ENCODE data around the gene RNASE7. TPM values are rescaled to one million over a fixed set of nuclear protein-coding genes. Genes with fewer than 3 reads are reported as not detected.
A peak's percentile ranks its signal among the peaks of the same experiment; 100 is the strongest.

The RNASE7 gene
- total RNA-seq, 4 donors from 2014 or later: not detected

- DNase-seq: peak in 1 of 2 donors; percentile 30
- no peaks in the 10 kb centered on the region for H3K9me3 ChIP-seq
- TF ChIP-seq, protein P1, sequence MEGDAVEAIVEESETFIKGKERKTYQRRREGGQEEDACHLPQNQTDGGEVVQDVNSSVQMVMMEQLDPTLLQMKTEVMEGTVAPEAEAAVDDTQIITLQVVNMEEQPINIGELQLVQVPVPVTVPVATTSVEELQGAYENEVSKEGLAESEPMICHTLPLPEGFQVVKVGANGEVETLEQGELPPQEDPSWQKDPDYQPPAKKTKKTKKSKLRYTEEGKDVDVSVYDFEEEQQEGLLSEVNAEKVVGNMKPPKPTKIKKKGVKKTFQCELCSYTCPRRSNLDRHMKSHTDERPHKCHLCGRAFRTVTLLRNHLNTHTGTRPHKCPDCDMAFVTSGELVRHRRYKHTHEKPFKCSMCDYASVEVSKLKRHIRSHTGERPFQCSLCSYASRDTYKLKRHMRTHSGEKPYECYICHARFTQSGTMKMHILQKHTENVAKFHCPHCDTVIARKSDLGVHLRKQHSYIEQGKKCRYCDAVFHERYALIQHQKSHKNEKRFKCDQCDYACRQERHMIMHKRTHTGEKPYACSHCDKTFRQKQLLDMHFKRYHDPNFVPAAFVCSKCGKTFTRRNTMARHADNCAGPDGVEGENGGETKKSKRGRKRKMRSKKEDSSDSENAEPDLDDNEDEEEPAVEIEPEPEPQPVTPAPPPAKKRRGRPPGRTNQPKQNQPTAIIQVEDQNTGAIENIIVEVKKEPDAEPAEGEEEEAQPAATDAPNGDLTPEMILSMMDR (IDR thresholded peaks at IDR 0.05): no peak
- no peak for TF ChIP-seq POLR2A (IDR thresholded peaks at IDR 0.05)
- no peaks in the 10 kb centered on the region for H3K27me3 ChIP-seq
- H3K4me3 ChIP-seq (replicated peaks in 1 of 3): no peak overlapping the region
- WGBS, 2 donors: 81 to 85% methylated on average over 17 of the region's 17 CpGs
- intact Hi-C loops (cut with DNase I): no loop called here
- peak overlapping the region; percentile 18 to 51 (median 40) for H3K27ac ChIP-seq
- H3K4me1 ChIP-seq: peaks cover 0 to 16% of the 10 kb centered on the region in 2 donors
- H3K36me3 ChIP-seq: peaks cover 41 to 45% of the 10 kb centered on the region in 2 donors
These were observed 43.1 kb downstream of the RNASE7 start for GRCh38 chr14:21084998-21085853.

DNA sequence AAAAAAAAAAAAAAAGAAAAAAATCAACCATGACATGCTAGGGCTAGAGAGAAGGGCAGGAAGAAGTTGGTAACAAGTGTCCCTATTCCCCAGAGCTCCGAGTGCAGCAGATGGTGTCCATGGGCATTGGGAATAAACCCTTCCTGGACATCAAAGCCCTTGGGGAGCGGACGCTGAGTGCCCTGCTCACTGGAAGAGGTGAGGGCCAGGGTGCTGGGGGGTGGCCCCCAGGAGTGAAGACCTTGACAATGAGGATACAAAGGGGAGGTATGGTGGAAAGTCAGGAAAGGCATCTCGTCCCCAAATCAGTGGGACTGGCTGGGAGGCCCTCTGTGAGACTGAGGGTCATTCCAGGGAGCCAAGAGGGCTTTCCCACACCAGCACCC lies 44.7 kb downstream of the RNASE7 start:
- TF ChIP-seq POLR2A (IDR thresholded peaks at IDR 0.05): no peak
- no peak for DNase-seq
- Histone ChIP-seq H3K9me3 (no peaks in the 10 kb centered on the region), H3K4me3 (replicated peaks in 1 of 3) (no peak overlapping the region), H3K36me3 (peaks cover 30 to 32% of the 10 kb centered on the region in 2 donors), H3K27ac (no peak overlapping the region), H3K27me3 (no peaks in the 10 kb centered on the region), H3K4me1 (peaks cover 11 to 30% of the 10 kb centered on the region in 2 donors)
- WGBS, 2 donors: 88 to 93% methylated on average over 4 of the region's 4 CpGs
- intact Hi-C loops (cut with DNase I): no loop called here

DNA sequence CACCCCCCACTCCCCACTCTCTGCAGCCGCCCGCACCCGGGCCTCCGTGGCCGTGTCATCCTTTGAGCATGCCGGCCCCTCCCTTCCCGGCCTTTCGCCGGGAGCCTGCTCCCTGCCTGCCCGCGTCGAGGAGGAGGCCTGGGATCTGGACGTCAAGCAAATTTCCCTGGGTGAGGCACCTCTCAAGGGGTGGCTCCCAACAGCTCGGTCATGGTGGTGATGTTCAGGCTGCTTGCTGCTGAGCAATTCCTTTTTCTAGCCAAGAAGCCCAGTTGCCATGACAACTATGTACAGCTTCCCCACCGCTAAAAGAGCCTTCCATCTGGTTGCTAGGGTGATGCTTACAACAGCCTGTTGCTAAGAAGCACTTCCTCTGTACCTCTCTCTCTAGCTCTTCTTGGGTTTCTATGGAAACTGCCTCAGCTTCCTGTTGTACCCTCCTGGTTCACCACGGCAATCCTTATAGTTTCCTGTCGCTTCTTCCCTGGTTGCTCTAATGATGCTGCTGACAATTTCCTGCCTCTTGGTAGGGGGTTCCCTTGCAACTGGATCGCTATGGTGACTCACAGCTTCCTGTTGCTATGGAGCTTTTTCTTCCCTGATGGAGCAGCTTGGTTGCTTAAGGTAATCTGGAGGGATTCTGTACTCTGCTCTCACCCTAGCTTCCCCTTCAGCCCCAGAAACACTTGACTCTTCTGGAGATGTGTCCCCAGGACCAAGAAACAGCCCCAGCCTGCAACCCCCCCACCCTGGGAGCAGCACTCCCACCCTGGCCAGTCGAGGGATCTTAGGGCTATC lies 45.3 kb downstream of the RNASE7 start:
- no peak overlapping the region for H3K27ac ChIP-seq

GRCh38 chr14:21088687-21089086 lies 46.5 kb downstream of the RNASE7 start:
- Histone ChIP-seq H3K27ac (no peak overlapping the region), H3K36me3 (peaks cover 19% of the 10 kb centered on the region in 2 donors), H3K9me3 (no peaks in the 10 kb centered on the region), H3K4me3 (replicated peaks in 1 of 3) (no peak overlapping the region), H3K27me3 (no peaks in the 10 kb centered on the region), H3K4me1 (peaks cover 23 to 48% of the 10 kb centered on the region in 2 donors)
- intact Hi-C loops (cut with DNase I): no loop called here
- no peak for DNase-seq
- 71 to 90% methylated on average over 4 of the region's 4 CpGs for WGBS, 2 donors
- TF ChIP-seq, protein P1 (IDR thresholded peaks at IDR 0.05): no peak
- no peak for TF ChIP-seq POLR2A (IDR thresholded peaks at IDR 0.05)

More for the DNA sequence above, 45.3 kb downstream of the RNASE7 start:
- no peak for TF ChIP-seq POLR2A (IDR thresholded peaks at IDR 0.05)
- TF ChIP-seq, protein P1 (IDR thresholded peaks at IDR 0.05): no peak
- 59 to 65% methylated on average over 14 to 19 of the region's 19 CpGs for WGBS, 2 donors
- Histone ChIP-seq H3K27me3 (no peaks in the 10 kb centered on the region), H3K36me3 (peaks cover 24 to 26% of the 10 kb centered on the region in 2 donors), H3K4me3 (replicated peaks in 1 of 3) (no peak overlapping the region), H3K9me3 (no peaks in the 10 kb centered on the region), H3K4me1 (peaks cover 11 to 36% of the 10 kb centered on the region in 2 donors)
- intact Hi-C loops (cut with DNase I): no loop called here
- DNase-seq: no peak

DNA sequence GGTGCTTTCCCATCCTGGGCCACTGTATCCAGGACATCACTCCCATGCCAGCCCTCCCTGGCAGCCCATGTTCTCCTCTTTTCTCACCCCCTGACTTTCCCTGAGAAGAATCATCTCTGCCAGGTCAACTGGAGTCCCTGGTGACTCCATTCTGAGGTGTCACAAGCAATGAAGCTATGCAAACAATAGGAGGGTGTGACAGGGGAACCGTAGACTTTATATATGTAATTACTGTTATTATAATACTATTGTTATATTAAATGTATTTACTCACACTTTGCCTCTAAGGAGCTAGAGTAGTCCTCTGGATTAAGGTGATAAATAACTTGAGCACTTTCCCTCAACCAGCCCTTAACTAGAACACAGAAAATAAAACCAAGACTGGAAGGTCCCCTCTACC lies 47.1 kb downstream of the RNASE7 start:
- Histone ChIP-seq H3K27me3 (no peaks in the 10 kb centered on the region), H3K9me3 (no peaks in the 10 kb centered on the region), H3K36me3 (peaks cover 15 to 18% of the 10 kb centered on the region in 2 donors), H3K4me3 (replicated peaks in 1 of 3) (no peak overlapping the region), H3K4me1 (peaks cover 29 to 53% of the 10 kb centered on the region in 2 donors), H3K27ac (no peak overlapping the region)
- DNase-seq: no peak
- TF ChIP-seq, protein P1 (IDR thresholded peaks at IDR 0.05): no peak
- TF ChIP-seq POLR2A (IDR thresholded peaks at IDR 0.05): no peak
- intact Hi-C loops (cut with DNase I): no loop called here
- WGBS, 2 donors: 72 to 78% methylated on average over 1 of the region's 1 CpG
